ACHN (cell line): Measurements from ENCODE around the gene LURAP1L.

Experiments
- DNase-seq: peaks from one replicate; pipeline ENCODE4 v3.0.0-alpha.2; 2015
- in situ Hi-C: cut with HindIII; loops from 2 replicates; pipeline ENCODE4 v1.10.0; 2017; ENCODE audit warnings: low sequenced_read_pairs, low pct_ligation_motif_present, low pct_unique_long_range_greater_than_20kb

The LURAP1L gene, protein sequence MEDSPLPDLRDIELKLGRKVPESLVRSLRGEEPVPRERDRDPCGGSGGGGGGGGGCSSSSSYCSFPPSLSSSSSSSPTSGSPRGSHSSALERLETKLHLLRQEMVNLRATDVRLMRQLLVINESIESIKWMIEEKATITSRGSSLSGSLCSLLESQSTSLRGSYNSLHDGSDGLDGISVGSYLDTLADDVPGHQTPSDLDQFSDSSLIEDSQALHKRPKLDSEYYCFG

DNA sequence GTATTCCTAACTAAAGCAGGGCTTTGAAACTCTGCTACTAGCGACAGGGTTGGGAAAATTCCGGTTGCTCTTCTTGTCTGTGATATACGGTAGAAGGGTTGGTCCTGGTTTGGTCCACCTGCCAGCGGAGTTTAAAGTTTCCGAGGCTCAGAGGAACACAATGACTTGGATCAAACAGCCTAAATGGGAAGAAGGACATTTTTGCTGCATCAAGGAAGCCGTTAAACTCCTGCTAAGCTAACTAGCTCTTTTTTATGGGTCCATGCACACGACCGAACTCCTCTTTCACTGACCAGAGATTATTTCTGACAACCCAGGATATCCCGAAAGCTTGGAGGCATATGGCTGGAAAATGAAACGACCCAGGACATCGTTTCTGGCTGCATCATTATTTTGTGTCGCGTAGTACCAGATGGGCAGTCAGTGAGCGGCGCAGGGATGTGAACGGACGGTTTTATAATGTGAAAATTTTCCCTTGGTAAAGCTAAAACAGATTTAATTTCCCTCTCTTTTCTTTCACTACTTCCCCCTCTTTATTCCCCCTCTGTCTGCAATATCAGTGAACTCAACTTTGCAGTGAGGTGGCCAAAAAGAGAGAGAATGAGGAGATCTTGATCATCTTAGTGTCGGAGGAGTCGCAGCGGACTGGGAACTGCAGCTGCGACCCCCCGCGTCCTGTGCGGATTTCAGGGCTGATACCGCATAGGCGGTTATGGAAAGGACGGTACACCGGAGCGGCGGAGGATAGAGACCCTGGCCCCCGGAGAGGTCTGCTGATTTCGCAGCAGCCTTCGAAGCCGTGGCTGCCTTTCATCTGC, at the start of gene LURAP1L:
LURAP1L (plus strand) TSS at position 160 of the 818 bp plus-strand sequence. CDS start 696 bp downstream, outside the sequence.
- in situ Hi-C loops = no loop called here
- DNase-seq = peak; percentile 71

DNA sequence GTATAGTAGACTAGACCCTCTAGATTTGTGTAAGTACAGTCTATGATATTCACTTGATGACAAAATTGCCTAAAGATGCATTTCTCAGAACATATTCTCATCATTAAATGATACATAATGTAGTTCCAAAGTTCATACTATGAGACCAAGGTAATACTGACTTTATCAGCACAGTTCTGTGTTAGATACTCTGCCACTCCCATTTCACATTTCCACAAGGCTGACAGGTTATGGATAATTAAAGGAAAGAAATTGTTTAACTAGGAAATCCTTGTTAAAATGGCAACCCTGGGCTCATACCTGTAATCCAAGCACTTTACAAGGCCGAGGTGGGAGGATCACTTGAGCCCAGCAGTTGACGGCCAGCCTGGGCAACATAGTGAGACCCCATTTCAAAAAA, 48.0 kb upstream of the LURAP1L start:
- in situ Hi-C loops = no loop called here
- no peak for DNase-seq

DNA sequence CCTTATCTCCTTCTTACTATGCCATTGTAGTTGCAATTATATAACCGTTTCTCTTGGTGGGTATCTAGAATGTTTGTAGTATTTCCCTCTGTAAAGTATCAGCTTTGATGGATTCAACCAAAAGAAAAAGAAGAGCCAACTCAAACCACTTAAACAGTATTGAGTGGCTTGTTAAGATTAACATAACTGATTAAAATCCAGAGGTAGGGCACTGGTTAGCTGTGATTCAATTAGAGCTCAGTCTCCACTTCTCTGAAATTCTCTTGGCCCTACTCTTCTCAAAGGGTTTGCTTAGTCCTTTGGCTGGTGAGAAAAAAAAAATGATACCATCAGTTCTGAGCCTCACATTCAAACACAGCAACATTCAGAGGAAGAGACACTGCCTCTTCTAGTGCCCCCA, 44.6 kb upstream of the LURAP1L start:
- DNase-seq = no peak
- in situ Hi-C loops = no loop called here

DNA sequence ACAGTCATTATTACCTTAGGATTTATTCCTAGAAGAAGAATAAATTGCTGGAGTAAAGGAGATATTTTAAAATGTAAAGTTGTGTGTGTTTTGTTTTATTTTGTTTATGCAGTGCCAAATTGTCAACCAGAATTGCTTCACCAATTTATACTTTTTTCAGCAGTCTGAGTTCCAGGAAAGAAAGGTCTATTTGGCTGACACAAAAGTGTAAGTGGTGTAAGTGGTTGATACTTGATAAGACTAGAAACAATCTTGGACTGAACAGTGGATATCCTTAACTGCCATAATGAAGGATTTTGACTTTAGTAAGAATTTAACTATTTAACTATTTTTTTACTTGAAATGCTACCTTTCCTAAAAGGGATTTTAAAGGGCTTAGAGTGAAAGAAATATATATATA, 43.9 kb upstream of the LURAP1L start:
- DNase-seq = no peak
- in situ Hi-C loops = no loop called here

DNA sequence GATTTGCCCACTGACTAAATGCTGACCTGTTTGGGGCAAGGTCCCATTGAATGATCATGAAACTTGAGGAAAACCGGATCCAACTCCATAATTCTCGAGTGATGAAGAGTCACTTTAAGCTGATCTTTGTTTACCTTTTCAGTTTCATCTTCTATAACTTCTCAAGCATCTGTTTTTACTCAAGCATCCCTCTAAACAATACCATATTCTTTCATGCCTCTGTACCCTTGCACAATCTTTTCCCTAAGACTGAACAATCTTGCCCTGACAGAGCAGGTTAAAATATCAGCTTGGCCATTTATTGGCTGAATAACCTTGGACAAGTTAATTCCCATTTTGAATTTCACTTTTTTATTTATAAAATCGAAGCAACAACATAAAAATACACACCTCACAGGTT, 41.8 kb upstream of the LURAP1L start:
- DNase-seq = no peak
- in situ Hi-C loops = no loop called here

DNA sequence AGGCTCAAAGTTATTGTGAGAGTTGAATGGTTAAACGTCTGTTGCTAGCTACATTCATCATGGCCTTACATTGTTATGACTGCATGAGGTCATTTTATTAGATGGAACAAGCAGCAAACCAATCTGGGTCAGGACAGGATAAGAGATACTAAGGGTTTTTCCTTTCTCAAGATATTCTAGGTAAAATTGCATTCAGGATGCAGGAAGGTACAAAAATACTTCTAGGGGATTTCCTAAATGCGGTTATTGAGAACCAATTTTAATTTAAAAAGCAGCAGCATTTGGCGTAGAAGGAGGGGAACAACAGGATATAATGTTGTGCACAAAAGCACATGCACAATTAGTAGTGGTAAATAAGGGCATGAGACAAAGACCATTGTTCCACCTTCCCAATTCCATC, 39.2 kb upstream of the LURAP1L start:
- in situ Hi-C loops = no loop called here

DNA sequence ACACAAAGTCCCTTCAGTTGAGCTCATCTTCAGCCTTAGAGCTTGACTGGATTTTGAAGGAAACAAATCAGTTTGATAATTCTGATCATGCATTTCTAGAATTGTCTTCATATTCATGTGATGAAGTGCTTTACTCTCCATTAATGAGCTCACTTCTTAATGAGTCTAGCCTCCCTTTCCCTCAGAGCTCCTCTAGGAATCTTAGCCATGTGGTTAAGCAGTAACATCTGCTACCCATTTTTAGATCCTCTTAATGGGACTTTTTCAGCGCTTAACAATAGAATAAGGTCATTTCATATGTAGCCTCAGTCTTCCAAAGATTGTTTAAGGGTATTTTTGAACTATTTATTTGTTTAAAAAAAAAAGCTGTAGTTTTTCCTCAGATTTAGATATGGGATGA, 36.9 kb upstream of the LURAP1L start:
- in situ Hi-C loops = no loop called here
- DNase-seq = no peak

More for the DNA sequence above, 39.2 kb upstream of the LURAP1L start:
- DNase-seq = no peak

DNA sequence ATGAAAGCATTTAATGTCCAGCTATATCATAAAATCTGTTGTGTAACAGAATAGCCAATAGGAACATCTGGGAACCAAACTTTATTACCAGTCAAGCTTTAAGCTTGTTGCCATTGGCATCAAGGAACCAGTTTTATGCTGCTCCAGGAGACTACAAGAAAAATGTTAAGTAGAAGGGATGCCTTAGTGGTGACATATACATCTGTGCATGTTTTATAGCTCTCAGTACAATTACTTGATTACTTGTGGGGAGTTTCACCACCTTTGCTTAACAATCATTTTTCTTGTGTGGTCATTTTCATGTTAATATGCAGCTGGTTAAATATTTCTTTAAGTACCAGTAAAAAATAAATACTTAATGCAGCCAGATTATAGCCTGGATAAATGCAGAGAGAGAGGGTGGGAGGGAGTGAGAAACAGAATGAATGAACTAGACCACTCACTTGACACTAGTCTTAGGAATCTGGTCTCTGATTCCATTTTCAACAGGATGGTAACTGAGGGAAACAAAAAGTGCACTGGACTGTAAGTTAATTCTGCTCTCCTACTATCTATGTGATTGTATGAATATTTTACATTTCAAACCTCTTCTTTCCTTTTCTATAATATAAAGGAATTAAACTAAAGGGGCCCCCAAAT, 35.7 kb upstream of the LURAP1L start:
- DNase-seq = no peak
- in situ Hi-C loops = no loop called here

DNA sequence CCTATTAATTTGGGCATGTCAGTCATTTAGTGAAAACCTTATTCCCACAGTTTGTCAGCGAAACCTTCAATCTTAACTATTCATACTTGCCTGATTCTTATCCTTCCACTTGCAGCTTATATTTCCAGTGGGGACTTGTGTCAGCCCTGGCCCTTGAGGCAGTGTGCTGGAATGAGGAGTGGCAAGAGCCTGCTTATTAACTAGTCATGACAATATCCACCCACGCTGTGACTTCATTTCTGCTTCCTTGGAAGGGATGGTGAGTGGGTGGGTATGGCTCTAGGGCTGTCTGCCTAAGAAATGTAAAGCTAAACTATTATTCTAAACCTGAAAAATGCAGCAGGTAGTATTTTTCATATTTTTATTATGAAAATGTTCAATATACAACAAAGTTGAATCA, 34.0 kb upstream of the LURAP1L start:
- in situ Hi-C loops = no loop called here

DNA sequence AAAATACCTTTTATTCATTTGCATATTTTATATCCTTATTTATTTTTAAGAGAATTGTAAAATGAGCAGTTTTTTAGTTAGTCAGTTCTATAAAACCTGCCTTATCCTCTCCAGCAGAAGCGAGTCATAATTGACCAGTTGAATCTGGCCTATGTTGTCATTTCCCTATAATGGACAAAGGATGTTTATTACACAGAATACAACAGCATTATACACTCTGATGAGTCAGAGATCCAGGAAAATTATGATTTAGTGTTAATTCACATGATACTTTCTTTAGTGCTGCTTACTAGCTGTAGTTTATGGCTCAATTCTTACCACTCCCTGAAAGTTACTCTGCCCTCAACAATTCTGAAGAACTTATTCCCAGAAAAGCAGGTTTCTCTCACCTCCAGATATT, 26.8 kb upstream of the LURAP1L start:
- in situ Hi-C loops = no loop called here
- no peak for DNase-seq

More for the DNA sequence above, 34.0 kb upstream of the LURAP1L start:
- no peak for DNase-seq

DNA sequence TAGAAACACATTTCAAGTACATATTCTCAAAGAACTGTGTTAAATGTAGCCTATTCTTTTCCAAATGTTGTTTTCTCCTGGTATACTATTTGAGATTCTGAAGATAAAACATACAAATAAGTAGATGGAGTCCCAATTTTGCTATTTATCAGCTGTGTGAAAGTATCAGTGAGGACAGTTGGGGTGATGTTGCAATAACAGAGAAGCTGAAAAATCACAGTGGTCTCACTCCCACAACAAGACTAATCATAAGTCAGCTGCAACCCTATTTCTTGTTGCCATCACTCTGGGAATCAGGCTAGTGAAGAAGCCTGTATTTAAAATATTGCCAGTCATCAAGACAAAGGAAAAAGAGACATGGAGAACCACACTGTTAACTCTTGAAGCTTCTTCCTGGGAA, 25.9 kb upstream of the LURAP1L start:
- in situ Hi-C loops = no loop called here
- DNase-seq = no peak

DNA sequence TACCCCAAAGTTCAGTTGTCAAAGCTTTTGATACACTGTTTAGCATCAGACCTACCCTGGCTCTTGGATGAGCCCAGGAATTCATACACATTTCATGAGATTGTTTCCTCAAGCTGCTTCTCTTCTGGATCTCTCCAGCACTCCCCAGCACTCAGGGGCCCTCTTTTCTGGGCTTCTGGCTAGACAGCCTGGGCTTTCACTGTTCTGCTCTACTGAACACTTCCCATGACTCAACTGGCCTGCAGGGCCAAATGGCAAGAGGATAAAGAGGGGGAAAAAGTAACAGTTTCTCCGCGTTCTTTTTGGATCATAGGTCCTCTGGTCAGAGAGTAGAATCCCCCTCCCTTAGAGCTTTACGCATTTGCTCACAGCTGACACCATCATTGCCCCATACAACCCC, 20.9 kb upstream of the LURAP1L start:
- DNase-seq = peak; percentile 63
- in situ Hi-C loops = no loop called here

DNA sequence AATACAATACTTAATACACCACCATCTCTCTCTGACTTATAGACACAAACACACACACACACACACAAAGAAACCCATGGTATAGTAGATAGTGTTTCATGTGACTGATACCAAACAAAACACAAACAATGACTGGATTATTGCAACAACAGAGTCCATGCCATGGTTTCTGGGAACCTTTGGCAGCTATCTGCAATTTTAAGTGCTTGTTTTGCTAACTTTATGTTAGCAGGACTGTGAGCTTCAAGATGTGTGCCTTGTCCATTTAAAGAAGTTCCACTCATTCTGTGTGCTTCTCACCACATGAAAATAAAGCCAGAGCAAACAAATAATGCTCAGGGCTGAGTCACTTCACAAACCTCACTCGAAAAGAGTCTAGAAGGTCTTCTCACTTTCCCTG, 15.1 kb upstream of the LURAP1L start:
- no peak for DNase-seq
- in situ Hi-C loops = no loop called here

DNA sequence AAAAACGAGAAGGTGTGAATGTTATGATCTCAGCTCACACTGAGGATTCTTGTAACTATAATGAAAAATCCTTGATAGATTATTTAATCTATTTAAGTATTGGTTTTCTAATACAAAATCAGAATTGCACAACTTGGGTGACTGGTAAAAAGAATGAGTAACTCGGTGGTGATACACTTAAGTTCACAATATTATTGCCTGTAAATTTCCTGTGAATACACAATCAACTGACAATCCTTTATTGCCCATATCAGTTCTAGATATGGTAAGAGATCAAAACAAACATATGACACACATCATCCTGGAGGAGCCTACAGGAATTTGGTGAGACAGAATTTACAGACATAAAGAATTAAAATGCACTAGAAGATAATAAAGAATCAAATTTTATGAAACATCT, 14.1 kb upstream of the LURAP1L start:
- no peak for DNase-seq
- in situ Hi-C loops = no loop called here

DNA sequence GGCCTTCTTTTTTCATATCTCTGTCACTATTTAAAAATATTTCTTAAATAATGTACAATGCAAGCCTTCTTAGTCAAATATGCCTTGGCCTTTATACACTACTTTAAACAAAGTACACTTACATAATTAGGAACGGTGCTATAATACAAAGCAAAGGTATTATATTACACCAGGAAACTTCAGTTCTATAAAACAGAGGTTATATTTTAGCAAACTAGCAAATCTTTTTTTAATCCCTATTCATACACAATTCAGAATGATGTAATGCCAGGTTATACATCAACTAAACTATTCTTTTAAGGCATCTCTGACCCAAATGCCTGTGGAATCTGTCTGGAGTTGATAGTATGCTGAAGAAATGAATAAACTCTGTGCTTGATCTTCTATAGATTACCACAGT, 10.7 kb upstream of the LURAP1L start:
- in situ Hi-C loops = no loop called here
- no peak for DNase-seq

DNA sequence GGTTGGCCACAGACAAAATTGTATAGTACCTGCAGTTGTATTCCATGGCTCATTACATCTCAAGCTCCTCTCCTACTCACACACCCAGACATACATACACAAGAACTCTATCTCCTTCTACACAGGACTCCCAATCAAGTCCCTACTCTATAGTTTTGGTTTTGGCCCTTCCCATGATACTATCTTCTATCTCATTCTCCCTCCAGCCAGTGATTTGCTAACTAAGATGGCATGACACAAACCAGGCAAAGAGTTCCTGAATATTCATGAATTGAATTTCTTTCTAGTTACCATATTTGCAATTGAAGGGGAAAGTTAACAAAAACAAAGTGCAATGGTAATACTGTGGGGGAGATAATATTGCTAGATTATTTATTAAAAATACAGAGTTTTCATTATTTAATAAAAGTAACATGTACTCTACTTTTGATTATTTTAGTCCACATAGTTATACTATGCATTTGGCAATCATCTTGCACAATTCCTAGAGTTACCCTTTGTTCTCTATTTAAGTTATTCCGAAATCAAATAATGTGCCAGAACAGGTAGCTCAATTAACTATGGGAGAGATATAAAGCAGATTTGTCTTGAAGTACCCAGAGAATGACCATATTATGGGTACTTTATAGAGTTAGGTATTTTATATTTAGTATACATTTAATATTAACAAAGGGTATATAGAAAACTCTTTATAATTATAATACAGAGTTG, 9.6 kb upstream of the LURAP1L start:
- no peak for DNase-seq
- in situ Hi-C loops = no loop called here

DNA sequence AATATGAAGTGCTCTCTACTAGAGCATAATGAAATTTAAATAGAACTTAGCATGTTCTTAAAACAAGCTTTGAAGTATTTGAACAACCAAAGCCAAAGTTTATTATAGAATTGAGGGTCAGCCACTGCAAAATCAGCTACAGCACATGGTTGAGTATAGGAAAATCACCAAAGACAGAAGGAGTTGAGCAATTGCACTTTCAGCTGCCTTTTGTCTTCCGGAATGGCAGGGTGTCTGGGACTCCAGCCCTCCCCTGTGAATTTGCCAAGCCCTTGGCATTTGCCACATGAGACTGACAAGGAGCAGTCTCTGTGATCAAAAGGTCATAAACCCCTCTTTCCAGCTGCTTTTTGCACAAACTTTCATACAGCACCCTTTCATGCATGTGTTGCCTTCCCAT, 8.5 kb upstream of the LURAP1L start:
- in situ Hi-C loops = no loop called here
- no peak for DNase-seq

DNA sequence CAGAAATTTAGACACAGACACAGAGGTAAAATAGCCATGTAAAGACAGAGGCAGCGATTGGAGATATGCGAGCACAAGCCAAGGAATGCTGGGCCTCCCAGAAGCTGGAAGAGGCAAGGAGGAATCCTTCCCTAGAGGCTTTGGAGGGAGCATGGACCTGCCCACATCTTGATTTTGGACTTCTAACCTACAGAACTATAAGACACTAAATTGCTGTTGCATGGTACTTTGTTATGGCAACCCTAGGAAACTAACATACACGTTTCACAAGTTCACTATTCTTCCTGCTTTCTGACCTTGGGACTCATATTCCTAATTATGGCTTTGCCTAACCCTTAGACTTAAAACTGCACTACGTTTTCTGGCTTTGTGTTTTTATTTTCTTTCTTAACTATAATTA, 4.6 kb upstream of the LURAP1L start:
- in situ Hi-C loops = no loop called here

DNA sequence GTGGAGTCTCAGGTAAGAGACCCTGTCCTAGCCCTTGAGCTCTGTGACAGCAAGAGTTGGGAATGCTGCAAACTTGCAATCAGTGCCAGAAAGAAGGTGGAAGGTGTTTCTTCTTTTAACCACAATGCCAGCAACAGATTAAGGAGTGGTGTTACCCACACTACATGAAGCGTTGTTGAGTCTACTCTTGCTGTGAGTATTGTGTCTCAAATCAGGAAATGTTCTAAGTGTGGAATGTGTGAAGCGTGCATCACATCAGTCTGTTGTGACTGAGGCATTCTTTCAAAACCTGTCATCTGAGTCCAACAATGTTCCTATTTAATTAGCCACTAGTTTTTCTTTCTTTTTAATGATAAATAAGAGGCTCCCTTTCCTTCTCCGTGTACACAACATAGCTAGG, 2.9 kb upstream of the LURAP1L start:
- no peak for DNase-seq
- in situ Hi-C loops = no loop called here

More for the DNA sequence above, 4.6 kb upstream of the LURAP1L start:
- no peak for DNase-seq
